PC-3 (cell line): ENCODE measurements around the gene BSDC1.

Experiments used
- CTCF ChIP-seq: fragments of 300-600 bp; sonication (generic); conservative IDR thresholded peaks from 2 replicates; pipeline ENCODE4 v1.5.1; 2017; ENCODE audit warnings: antibody characterized with exemption, low read depth, mild to moderate bottlenecking, low read length
- EZH2 ChIP-seq: fragments of 300-600 bp; sonication (generic); IDR thresholded peaks from one replicate; pipeline ENCODE4 v1.6.1; 2017; ENCODE audit warnings: antibody characterized with exemption, mild to moderate bottlenecking, low read length; ENCODE audit not compliant: unreplicated experiment
- EZH2phosphoT487 ChIP-seq: fragments of 300-600 bp; sonication (generic); IDR thresholded peaks from 2 replicates; pipeline ENCODE4 v1.6.1; 2018; ENCODE audit warnings: mild to moderate bottlenecking, antibody characterized with exemption, low read length, borderline replicate concordance

GRCh38 chr1:32331549-32331948, 62.7 kb downstream of the BSDC1 start:
- no peak for TF ChIP-seq EZH2phosphoT487
- TF ChIP-seq CTCF, result no peak
- TF ChIP-seq EZH2, result no peak
